Eye (tissue), 1 donor: Measurements from ENCODE around the gene CACNA1B.
A peak's percentile ranks its signal among the peaks of the same experiment; 100 is the strongest.
"Not testable (repeated sequence)": the region's sequence is repeated elsewhere in the genome, so short reads cannot be mapped to it uniquely, and the experiment has no call there.

Source experiments
- DNase-seq: peaks from one replicate; pipeline ENCODE4 v3.0.0-alpha.2; 2015

CACNA1B gene

GRCh38 chr9:137866226-137867141 lies 11.1 kb upstream of the CACNA1B start:
- no peak for DNase-seq

DNA sequence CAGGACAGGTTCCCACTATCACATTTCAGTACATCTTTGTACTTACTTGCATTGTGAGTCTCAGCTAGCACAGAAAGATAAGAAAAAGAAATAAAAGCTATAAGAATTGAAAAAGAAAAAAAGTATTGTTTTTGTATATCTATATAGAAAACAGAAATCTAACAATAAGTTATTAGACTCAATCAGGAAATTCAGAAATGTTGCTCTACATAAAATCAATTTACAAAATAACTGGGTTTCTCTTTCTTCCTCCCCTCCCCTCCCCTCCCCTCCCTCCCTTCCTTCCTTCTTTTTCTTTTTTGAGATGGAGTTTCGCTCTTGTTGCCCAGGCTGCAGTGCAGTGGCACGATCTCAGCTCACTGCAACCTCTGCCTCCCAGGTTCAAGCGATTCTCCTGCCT lies 7.2 kb upstream of the CACNA1B start:
- DNase-seq, result no peak

- DNase-seq, result peak; percentile 17
These were observed 5.3 kb upstream of the CACNA1B start for GRCh38 chr9:137872296-137872695.

- DNase-seq, result no peak
These were observed 4.2 kb upstream of the CACNA1B start for GRCh38 chr9:137873408-137873807.

- no peak for DNase-seq
These were observed 3.7 kb upstream of the CACNA1B start for GRCh38 chr9:137873858-137874362.

- no peak for DNase-seq
These were observed 2.2 kb upstream of the CACNA1B start for GRCh38 chr9:137875354-137875753.

DNA sequence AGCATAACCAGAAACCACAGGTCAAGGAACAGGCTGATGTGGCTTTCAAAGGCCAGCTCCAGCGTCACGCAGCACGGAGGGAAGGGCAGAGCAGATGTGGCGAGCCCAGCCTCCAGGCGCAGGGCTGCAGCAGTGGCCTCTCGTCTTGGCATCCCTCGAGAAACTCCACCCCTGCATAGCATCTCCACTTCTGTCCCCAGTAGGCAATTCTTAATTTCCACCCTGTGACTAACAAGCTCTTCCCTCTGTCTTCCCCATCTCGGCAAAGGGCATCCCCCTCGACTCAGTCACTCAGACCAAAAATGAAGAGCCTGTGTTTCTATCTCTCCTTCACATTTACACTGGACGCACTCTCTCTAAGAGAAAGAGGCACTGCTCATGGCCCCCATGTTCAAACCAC lies 1.7 kb upstream of the CACNA1B start:
- no peak for DNase-seq

- DNase-seq, result no peak
These were observed 1.3 kb upstream of the CACNA1B start for GRCh38 chr9:137876269-137876668.

- DNase-seq, result no peak
These were observed 698 bp upstream of the CACNA1B start for GRCh38 chr9:137876781-137877386.

- DNase-seq, result peak; percentile 88
These were observed 762 bp downstream of the CACNA1B start for GRCh38 chr9:137878146-137878941.

DNA sequence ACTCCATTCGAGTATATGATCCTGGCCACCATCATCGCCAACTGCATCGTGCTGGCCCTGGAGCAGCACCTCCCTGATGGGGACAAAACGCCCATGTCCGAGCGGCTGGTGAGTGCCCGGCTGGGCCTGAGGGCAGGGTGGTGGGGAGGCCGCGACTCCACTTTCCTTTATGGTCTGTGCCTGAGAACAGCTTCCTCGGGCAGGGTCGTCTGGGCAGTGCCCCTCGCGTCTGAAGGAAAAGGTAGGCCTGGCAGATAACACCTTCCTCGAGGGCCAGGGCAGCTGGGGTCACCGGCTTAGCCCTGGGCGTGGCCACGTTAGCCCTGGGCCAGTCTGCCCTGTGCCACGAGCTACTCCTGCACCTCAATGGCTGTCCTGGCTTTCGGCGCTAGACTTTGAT lies 1.5 kb downstream of the CACNA1B start:
- DNase-seq, result no peak

DNA sequence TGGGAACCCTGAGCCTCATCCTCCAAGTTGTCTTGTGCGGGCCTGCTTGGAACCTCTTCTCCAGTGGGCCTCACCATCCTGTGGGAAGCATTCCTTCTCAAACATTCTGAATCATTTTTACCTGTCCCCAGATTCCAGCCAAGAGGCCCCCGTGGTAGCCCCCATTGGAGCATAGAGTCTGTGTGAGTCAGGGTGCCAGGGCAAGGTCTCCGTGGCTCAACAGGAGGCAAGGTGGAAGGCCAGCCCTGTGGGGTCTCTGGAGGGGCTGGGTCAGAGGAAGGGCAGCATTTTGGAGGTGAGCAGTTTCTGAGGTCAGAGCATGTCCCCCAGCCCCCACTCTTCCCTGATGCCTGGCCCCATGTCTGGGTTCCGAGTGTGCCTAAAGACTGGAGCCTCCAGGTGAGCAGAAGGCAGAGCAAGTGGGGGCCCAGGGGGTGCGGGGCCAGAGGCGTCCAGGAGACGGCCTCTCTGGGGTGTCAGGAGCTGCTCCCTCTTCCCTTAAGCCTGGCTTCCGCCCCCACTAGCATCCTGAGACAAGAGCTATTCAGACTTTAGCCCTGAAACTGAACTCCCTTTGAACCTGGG lies 2.1 kb downstream of the CACNA1B start:
- no peak for DNase-seq

DNA sequence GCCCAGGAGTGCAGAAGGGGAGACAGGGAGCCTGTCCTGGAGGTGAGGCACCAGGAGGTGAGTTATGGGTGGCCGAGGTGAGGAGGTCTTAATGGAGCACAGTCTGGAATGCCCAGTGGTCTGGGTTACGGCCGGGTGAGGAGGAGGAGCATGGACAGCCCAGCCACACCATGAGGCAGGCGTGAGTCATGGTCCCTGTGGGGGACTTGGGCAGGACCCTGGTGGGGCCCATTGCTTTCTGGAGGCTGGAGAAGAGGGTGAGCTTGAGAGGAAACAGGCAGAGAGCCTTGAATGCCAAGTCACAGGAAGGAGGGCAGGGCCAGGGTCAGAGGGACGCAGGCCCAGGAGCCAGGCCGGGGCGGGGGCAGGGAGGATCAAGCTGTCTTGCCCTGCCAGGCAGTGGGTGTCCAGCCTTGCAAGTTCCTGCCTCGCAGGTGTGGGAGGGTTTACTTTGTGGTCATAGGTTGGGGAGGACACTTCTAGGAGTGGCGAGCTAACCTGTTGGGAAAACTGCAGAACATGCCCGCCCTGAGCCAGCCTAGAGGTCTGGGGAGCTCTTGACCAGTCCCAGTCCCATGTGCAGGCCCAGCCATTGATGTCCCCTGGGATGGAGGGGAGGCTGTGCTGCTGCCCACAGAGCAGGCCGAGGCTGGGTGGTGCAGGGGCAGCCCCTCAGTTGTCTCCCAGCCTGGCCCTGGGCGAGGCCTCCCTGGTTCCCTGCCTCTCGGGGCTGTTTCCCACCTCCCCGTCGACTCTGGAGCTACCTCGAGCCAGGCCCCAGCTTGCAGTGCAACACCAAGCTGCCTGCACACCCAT lies 2.8 kb downstream of the CACNA1B start:
- no peak for DNase-seq

- no peak for DNase-seq
These were observed 3.5 kb downstream of the CACNA1B start for GRCh38 chr9:137880976-137881530.

DNA sequence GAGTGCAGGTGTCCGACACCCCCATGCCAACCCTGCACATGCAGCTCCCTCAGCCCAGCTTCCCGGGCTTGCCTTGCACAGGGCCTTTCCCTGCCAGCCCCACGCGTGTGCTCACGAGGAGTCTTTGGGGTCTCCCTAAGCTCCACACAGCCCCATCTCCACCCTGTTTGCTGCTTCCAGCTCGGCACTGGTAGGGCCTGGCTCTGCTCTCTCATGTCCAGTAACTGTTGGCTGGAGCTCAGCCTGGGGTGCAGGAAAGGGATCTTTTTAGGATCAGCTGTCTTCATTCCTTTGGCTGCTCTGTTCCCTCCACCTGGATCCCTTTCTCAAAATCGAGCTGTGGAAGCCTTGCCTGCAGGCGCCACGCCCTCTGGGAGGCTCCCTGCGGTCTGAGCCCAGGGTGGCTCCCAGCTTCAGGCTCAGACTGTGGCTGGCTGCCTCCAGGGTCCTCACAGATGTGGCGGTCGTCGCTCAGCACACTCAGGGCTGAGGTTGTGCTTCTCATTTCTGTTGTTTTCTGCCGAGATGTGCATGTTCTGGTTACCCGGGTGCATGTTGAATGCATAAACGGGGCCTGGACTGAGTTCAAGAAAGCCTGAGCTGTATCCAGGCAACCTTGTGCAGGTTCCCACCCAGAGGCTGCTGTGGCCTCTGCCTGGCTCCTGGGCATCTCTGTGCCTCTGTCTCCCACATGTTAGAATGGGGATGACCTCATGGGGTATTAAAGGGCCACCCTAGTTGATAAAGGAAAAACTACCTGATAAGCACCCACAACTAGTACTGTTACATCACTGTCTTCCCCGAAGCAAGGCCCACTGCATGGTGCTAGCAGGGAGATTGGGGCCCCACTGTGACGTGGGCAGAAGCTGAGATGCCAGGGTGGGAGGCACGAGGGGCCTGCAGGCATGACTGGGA lies 4.3 kb downstream of the CACNA1B start:
- DNase-seq, result no peak

- no peak for DNase-seq
These were observed 4.9 kb downstream of the CACNA1B start for GRCh38 chr9:137882506-137882821.

GRCh38 chr9:137883977-137884376 lies 6.4 kb downstream of the CACNA1B start:
- not testable (repeated sequence) for DNase-seq

- not testable (repeated sequence) for DNase-seq
These were observed 7.0 kb downstream of the CACNA1B start for GRCh38 chr9:137884547-137884946.

GRCh38 chr9:137885121-137885520 lies 7.5 kb downstream of the CACNA1B start:
- DNase-seq, result not testable (repeated sequence)

- DNase-seq, result not testable (repeated sequence)
These were observed 11.0 kb downstream of the CACNA1B start for GRCh38 chr9:137888621-137889020.

GRCh38 chr9:137889966-137890365 lies 12.4 kb downstream of the CACNA1B start:
- not testable (repeated sequence) for DNase-seq
